Activated CD4-positive, alpha-beta T cell treated with anti-CD3 and anti-CD28 coated beads for 36 hours (primary cell): Measurements from ENCODE around the gene CCND3. TPM values are rescaled to one million over a fixed set of nuclear protein-coding genes. Genes with fewer than 3 reads are reported as not detected.

Experiments
- ATAC-seq: fragments of 200-7000 bp; cut with Tn5 transposase; one replicate; pipeline ENCODE4 v1.10.0; 2021; ENCODE audit warnings: mild to moderate bottlenecking, moderate library complexity
- CTCF ChIA-PET: fragments of 350-600 bp; sonication (Branson Sonifier 250); formaldehyde crosslinking; loops from one replicate; lab custom pipeline; 2021; ENCODE audit warnings: antibody characterized with exemption; lab: Charles Lee
- POLR2A ChIA-PET: fragments of 350-600 bp; sonication (Branson Sonifier 250); formaldehyde crosslinking; loops from one replicate; lab custom pipeline; 2021; ENCODE audit warnings: antibody characterized with exemption, inconsistent platforms; lab: Charles Lee
- DNase-seq: peaks from one replicate; pipeline ENCODE4 v3.0.0-alpha.2; 2020
- H3K27ac Mint-ChIP-seq: one replicate; pipeline ENCODE4 v1.8.0; 2021; ENCODE audit warnings: mixed read lengths
- H3K27me3 Mint-ChIP-seq: one replicate; pipeline ENCODE4 v1.8.0; 2021; ENCODE audit warnings: mixed read lengths
- H3K36me3 Mint-ChIP-seq: one replicate; pipeline ENCODE4 v1.8.0; 2021; ENCODE audit warnings: low read depth, mixed read lengths
- H3K4me1 Mint-ChIP-seq: one replicate; pipeline ENCODE4 v1.8.0; 2021; ENCODE audit warnings: mixed read lengths
- H3K4me3 Mint-ChIP-seq: one replicate; pipeline ENCODE4 v1.8.0; 2021; ENCODE audit warnings: mild to moderate bottlenecking, moderate library complexity, mixed read lengths
- H3K9me3 Mint-ChIP-seq: one replicate; pipeline ENCODE4 v1.8.0; 2021; ENCODE audit warnings: low read depth, mixed read lengths
- intact Hi-C, 2 experiments: fragments of 100-400 bp; cut with DNase I in 1 of 2; cut with micrococcal nuclease in 1 of 2; formaldehyde crosslinking; loops; one replicate each; pipeline versions ENCODE4 v1.14.2 to v1.15.1; 2022 to 2024; cut with DNase I, micrococcal nuclease
- total RNA-seq, 2 experiments: library from RNA; stranded (reverse); gene quantifications; one replicate each; pipeline ENCODE4 v1.2.3, GENCODE V29; 2021

Gene CCND3
- total RNA-seq = 100 to 1,000 TPM; 625 to 806 TPM

DNA sequence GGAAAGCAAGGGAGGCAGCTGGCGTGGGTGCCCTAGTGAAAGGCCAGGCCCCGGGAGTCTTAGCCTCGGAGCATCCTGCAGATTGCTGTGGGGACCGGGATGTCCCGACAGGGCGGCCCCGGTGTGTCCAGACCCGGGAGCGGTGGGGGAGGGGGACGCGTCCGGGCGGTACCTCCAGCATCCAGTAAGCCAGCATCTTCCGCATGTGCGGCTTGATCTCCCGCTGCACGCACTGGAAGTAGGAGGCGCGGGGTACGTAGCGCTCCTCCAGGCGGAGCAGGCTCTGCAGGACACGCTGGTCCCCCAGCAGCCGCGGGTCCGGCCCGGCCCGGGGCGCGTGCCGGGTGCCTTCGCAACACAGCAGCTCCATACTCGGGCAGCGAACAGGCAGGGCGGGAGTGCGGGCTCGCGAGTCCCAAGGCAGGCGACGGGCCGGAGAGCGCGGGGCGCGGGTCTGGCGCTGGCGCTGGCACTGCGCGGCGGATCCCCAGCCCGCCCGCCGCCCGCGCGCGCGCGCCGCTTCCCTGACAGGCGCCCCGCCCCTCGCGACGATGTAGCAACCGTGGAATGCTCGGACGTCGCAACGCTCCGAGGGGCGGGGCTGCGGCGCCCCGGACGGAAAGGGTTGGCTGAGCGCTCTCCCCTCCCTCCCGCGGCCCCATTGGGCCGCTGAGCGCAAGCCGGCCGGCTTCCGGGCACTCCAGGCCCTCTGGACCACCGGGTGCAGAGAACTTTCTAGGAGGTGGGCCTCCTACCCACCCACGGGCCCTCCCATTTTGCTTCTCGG is at the start of gene CCND3:
Gene CCND3, minus strand, starts transcription at position 529 of the 787 bp plus-strand sequence. Its CDS starts 159 bp downstream, at position 370.
- POLR2A ChIA-PET = interaction anchor here (0.7 to 1.4 kb wide), 6 partner anchors 20 to 103 kb away, joined by 3 to 6 read pairs (median 3); partner anchors contain the start of genes BYSL and MED20
- intact Hi-C loops = loop anchor here (1.0 to 5.0 kb wide), 11 partner anchors 17 to 869 kb away; partner anchors contain the start of genes BYSL (in 1 of the 2), MED20 (in 1 of the 2), NFYA (in 1 of the 2) and OARD1 (in 1 of the 2)
- H3K4me1 Mint-ChIP-seq = peaks cover 63% of the 10 kb centered on the region
- H3K9me3 Mint-ChIP-seq = no peaks in the 10 kb centered on the region
- peak; percentile 79 for ATAC-seq
- H3K36me3 Mint-ChIP-seq = peaks cover 49% of the 10 kb centered on the region
- peak within 1 kb of the TSS; percentile 100 for H3K4me3 Mint-ChIP-seq
- H3K27ac Mint-ChIP-seq = peak within 1 kb of the TSS; percentile 96
- H3K27me3 Mint-ChIP-seq = no peaks in the 10 kb centered on the region
- peak; percentile 96 for DNase-seq
- CTCF ChIA-PET = interaction anchor here (0.8 to 14.0 kb wide), 9 partner anchors 13 to 157 kb away, joined by 3 to 355 read pairs (median 5); partner anchors contain the start of genes BYSL, MED20 and TAF8

- Mint-ChIP-seq H3K27ac (no peak overlapping the region), H3K9me3 (no peaks in the 10 kb centered on the region), H3K4me1 (peaks cover 67% of the 10 kb centered on the region), H3K36me3 (peaks cover 9% of the 10 kb centered on the region), H3K4me3 (no peak overlapping the region), H3K27me3 (no peaks in the 10 kb centered on the region)
- CTCF ChIA-PET = interaction anchor here (0.8 to 2.7 kb wide), 6 partner anchors 9 to 65 kb away, joined by 3 to 12 read pairs (median 4); partner anchors contain the start of genes BYSL and MED20
- DNase-seq (no peak), ATAC-seq (no peak)
- intact Hi-C loops = loop anchor here in 1 of 2 experiments (1.0 kb wide), 1 partner anchor 9 kb away; no protein-coding TSS in a partner anchor
- POLR2A ChIA-PET = no interaction called here
Measured at GRCh38 chr6:41986339-41986738, 44.7 kb upstream of the CCND3 start.

GRCh38 chr6:41984623-41985022 is 43.0 kb upstream of the CCND3 start:
- H3K4me3 Mint-ChIP-seq = no peak overlapping the region
- H3K27ac Mint-ChIP-seq = peak overlapping the region; percentile 44

DNA sequence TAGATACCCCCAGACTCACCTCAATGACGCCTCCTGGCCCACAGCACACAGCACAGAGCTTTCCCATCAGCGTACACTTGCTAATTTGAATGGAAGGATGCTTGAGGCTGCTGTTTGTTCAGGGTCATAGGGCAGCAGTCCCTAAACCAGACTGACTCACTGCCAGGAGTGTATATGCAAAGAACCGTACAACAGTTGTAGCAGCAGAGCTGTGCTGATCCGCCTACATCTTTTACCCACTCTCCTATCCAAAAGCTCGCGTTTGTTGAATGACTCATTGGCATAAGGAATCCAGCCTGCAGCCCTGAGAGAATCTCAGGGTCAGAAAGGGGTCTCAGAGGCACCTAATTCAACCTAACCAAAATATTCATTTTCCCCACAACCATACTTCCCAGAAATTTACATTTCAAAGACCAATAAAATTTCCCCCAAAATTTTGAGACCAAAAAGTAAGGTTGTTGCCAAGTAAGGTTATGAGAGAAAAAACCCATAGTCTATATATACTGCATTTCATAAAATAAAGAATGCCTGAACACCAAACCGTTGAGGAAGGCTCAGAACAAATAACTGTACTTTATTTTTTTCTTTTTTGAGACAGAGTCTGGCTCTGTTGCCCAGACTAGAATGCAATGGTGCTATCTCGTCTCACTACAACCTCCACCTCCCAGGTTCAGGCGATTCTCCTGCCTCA is 35.3 kb upstream of the CCND3 start:
- ChIA-PET POLR2A (interaction anchor here (0.6 to 1.7 kb wide), 7 partner anchors 9 to 415 kb away, joined by 3 to 7 read pairs (median 3); no protein-coding TSS in a partner anchor), CTCF (interaction anchor here (0.6 to 2.6 kb wide), 15 partner anchors 9 to 160 kb away, joined by 3 to 12 read pairs (median 4); partner anchors contain the start of genes BYSL and MED20)
- peak overlapping the region; percentile 71 for H3K4me3 Mint-ChIP-seq
- H3K27ac Mint-ChIP-seq = peak overlapping the region; percentile 99
- H3K27me3 Mint-ChIP-seq = no peaks in the 10 kb centered on the region
- DNase-seq (peak; percentile 66), ATAC-seq (peak; percentile 94)
- H3K4me1 Mint-ChIP-seq = peaks cover 78% of the 10 kb centered on the region
- peaks cover 22% of the 10 kb centered on the region for H3K36me3 Mint-ChIP-seq
- intact Hi-C loops = loop anchor here (1.0 to 10.0 kb wide), 6 partner anchors 9 to 408 kb away; partner anchors contain the start of gene CCND3 (in 1 of the 2)
- H3K9me3 Mint-ChIP-seq = peaks cover 3% of the 10 kb centered on the region

More at GRCh38 chr6:41984623-41985022, 43.0 kb upstream of the CCND3 start:
- H3K27me3 Mint-ChIP-seq = no peaks in the 10 kb centered on the region
- peaks cover 69% of the 10 kb centered on the region for H3K4me1 Mint-ChIP-seq
- ChIA-PET CTCF (no interaction called here), POLR2A (no interaction called here)
- peaks cover 3% of the 10 kb centered on the region for H3K9me3 Mint-ChIP-seq
- DNase-seq (no peak), ATAC-seq (peak; percentile 43)
- intact Hi-C loops = no loop called here
- H3K36me3 Mint-ChIP-seq = peaks cover 11% of the 10 kb centered on the region

DNA sequence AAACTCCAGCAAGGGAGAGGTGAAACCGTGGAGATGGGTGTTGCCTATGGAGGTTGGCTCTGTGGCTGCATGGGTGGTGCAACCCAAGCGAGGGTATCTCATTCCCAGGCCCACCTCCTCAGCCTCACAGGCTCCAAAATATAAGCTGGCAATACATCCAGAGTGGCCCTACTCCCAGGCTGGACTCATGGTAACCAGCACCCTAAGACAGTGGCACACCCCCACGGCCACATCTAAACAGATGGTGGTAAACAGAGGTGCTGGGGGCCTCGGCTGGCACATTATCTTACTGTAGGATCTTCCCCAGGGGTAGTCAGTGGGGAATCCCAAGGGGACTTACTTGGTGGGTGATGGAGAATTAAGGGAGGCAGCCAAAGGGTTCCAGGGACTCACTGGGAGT is 33.7 kb upstream of the CCND3 start:
- CTCF ChIA-PET = interaction anchor here (2.1 kb wide), 1 partner anchor 12 kb away, joined by 5 read pairs; no protein-coding TSS in a partner anchor
- H3K4me1 Mint-ChIP-seq = peaks cover 85% of the 10 kb centered on the region
- POLR2A ChIA-PET = no interaction called here
- H3K36me3 Mint-ChIP-seq = peaks cover 24% of the 10 kb centered on the region
- no peaks in the 10 kb centered on the region for H3K9me3 Mint-ChIP-seq
- DNase-seq (no peak), ATAC-seq (no peak)
- H3K27ac Mint-ChIP-seq = peak overlapping the region; percentile 99
- no peaks in the 10 kb centered on the region for H3K27me3 Mint-ChIP-seq
- H3K4me3 Mint-ChIP-seq = peak overlapping the region; percentile 71
- intact Hi-C loops = loop anchor here in 1 of 2 experiments (10.0 kb wide), 1 partner anchor 410 kb away; no protein-coding TSS in a partner anchor

GRCh38 chr6:41974281-41974825 is 32.7 kb upstream of the CCND3 start:
- CTCF ChIA-PET = interaction anchor here (2.1 kb wide), 1 partner anchor 13 kb away, joined by 5 read pairs; no protein-coding TSS in a partner anchor
- peaks cover 24% of the 10 kb centered on the region for H3K36me3 Mint-ChIP-seq
- DNase-seq (no peak), ATAC-seq (no peak)
- H3K27me3 Mint-ChIP-seq = no peaks in the 10 kb centered on the region
- H3K4me3 Mint-ChIP-seq = no peak overlapping the region
- peaks cover 84% of the 10 kb centered on the region for H3K4me1 Mint-ChIP-seq
- intact Hi-C loops = loop anchor here in 1 of 2 experiments (10.0 kb wide), 1 partner anchor 410 kb away; no protein-coding TSS in a partner anchor
- H3K9me3 Mint-ChIP-seq = no peaks in the 10 kb centered on the region
- POLR2A ChIA-PET = no interaction called here
- H3K27ac Mint-ChIP-seq = peak overlapping the region; percentile 82

DNA sequence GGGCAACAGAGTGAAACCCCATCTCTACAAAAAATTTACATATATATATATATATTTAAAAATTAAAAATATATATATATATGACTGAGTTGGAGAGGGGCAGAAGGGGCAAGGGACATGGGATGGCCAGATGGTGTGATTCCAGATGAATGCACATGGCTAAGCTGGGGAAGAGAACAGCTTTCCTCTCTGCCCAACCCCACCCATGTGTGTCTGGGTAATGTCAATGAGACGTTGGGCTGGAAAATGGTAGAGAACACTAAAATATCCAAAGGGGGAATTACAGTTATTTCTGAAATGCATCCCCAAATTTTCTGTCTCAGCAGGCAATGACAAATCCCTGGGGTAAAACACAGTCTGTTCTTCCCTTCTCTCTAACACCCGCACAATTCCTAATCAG is 31.2 kb upstream of the CCND3 start:
- H3K9me3 Mint-ChIP-seq = no peaks in the 10 kb centered on the region
- H3K27me3 Mint-ChIP-seq = no peaks in the 10 kb centered on the region
- ChIA-PET CTCF (interaction anchor here (0.6 to 1.7 kb wide), 6 partner anchors 18 to 71 kb away, joined by 3 to 8 read pairs (median 4); partner anchors contain the start of genes BYSL and MED20), POLR2A (interaction anchor here (0.8 kb wide), 1 partner anchor 56 kb away, joined by 3 read pairs; no protein-coding TSS in a partner anchor)
- no peak for ATAC-seq
- intact Hi-C loops = loop anchor here in 1 of 2 experiments (10.0 kb wide), 1 partner anchor 412 kb away; no protein-coding TSS in a partner anchor
- peak overlapping the region; percentile 86 for H3K27ac Mint-ChIP-seq
- peaks cover 24% of the 10 kb centered on the region for H3K36me3 Mint-ChIP-seq
- peaks cover 89% of the 10 kb centered on the region for H3K4me1 Mint-ChIP-seq
- DNase-seq = no peak
- no peak overlapping the region for H3K4me3 Mint-ChIP-seq

DNA sequence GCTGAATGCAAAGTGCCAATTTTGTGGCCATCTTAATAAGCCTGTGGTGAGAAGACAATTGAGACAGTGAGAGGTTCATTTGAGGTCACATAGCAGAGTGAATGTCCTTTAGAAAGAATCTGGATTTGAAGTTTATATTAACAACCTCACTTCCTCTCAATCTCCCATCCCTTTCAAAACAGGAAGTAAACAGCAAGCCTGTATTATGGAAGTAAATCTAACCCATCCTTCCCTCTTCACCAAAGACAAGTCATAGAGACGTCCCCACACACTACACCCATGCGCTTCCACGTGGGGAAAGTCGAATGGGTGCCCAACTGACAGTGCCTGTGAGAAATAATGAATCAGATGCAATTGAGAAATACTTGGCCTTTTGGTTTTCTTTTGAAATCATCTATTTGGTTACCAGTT is 28.8 kb upstream of the CCND3 start:
- intact Hi-C loops = loop anchor here (1.0 to 10.0 kb wide), 3 partner anchors 12 to 414 kb away; no protein-coding TSS in a partner anchor
- Mint-ChIP-seq H3K27ac (peak overlapping the region; percentile 93), H3K4me3 (peak overlapping the region; percentile 45), H3K27me3 (no peaks in the 10 kb centered on the region), H3K36me3 (peaks cover 21% of the 10 kb centered on the region), H3K9me3 (no peaks in the 10 kb centered on the region), H3K4me1 (peaks cover 89% of the 10 kb centered on the region)
- ATAC-seq (peak; percentile 85), DNase-seq (peak; percentile 84)
- ChIA-PET CTCF (interaction anchor here (1.8 kb wide), 1 partner anchor 28 kb away, joined by 3 read pairs; no protein-coding TSS in a partner anchor), POLR2A (no interaction called here)

GRCh38 chr6:41967312-41968287 is 26.0 kb upstream of the CCND3 start:
- CTCF ChIA-PET = interaction anchor here (0.8 to 2.3 kb wide), 10 partner anchors 10 to 83 kb away, joined by 3 to 14 read pairs (median 4); partner anchors contain the start of gene TAF8
- DNase-seq (peak; percentile 14), ATAC-seq (peak; percentile 9)
- H3K36me3 Mint-ChIP-seq = peaks cover 18% of the 10 kb centered on the region
- peaks cover 89% of the 10 kb centered on the region for H3K4me1 Mint-ChIP-seq
- H3K4me3 Mint-ChIP-seq = no peak overlapping the region
- peaks cover 3% of the 10 kb centered on the region for H3K9me3 Mint-ChIP-seq
- POLR2A ChIA-PET = interaction anchor here (0.7 to 1.4 kb wide), 6 partner anchors 9 to 72 kb away, joined by 3 to 7 read pairs (median 5); no protein-coding TSS in a partner anchor
- intact Hi-C loops = no loop called here
- H3K27ac Mint-ChIP-seq = peak overlapping the region; percentile 92
- no peaks in the 10 kb centered on the region for H3K27me3 Mint-ChIP-seq
